Measurements from ENCODE around the gene ULK4.
"Not testable (repeated sequence)": the region's sequence is repeated elsewhere in the genome, so short reads cannot be mapped to it uniquely, and the experiment has no call there.

Gene ULK4

DNA sequence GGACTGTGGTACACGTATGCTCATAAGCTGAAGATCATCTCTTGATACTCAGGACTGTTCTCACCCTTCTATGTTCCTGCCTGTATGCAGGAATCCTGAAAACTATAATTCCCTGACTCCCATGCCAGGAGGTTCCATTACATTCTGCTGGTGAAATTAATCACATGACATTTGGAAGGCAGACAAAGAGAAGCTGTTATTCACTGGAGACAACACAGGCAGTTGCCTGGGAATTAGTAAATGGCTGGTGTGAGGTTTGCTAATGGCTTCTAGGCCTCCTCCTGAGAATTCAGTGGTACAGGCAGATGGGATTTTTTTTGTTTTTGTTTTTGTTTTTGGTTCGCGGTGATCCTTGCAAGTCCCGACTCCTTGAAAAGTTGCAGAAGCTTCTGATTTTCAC lies 671.2 kb downstream of the ULK4 start:
- no peak for DNase-seq

DNA sequence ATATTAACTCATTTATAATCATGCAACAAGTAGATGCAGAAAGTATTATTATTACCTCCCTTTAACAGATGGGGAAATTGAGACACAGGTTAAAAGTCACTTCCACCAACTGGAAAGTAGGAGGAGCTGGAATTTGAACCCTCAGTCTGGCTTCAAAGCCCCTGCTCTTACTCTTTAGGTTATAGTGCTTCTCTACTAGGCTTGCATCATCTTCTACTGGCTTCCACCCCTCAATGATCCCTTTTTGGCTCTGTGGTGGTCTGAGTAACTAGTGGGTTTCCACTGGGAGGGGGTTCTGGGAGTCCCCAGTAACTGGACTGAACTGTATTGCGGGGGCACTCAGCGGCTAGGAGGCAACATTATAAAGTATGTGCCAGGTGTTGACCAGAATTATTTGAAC lies 671.6 kb downstream of the ULK4 start:
- DNase-seq: no peak

DNA sequence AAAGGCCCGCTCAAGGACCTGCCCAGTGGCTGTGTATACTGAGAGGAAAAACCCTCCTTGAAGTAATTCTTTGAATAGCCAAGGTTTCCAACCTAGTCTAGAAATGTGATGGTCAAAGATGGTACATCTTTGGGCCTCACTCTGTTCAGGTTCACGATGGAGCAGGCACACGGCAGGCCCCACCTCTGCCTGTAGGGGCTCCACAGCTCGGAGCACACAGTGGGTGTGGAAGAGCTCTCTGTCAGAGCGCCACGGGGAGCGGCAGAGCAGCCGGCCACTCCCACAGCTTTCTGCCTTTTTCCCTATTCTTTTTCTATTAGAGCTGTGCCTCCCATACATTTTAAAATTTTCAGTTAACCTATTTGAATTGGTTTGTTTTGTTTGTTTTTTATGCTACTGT lies 673.1 kb downstream of the ULK4 start:
- DNase-seq: no peak

DNA sequence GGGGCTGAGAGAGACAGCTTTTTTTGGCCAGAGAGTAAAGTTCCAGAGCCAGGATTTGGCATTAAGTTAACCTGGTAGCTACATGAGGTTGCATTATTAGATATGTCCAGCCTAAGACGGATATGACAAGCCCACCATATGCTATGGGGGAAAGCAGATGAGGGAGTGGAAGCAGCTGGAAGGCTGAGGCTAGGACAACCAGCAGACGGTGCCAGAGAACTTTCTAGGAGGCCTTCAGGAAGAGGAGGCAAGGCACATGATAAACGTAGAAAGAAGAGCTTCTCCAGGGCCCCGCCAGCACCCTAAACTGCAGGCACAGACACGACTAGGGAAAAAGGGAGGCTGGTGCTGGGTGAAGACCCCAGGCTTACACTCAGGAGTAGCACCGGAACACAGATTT lies 675.6 kb downstream of the ULK4 start:
- DNase-seq: no peak

DNA sequence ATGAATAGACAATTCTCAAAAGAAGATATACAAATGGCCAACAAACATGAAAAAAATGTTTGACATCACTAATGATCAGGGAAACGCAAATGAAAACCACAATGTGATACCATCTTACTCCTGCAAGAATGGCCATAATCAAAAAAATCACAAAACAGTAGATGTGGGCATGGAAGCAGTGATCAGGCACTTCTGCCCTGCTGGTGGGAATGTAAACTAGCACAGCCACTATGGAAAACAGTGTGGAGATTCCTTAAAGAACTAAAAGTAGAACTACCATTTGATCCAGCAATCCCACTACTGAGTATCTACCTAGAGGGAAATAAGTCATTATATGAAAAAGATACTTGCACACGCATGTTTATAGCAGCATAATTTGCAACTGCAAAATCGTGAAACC lies 677.0 kb downstream of the ULK4 start:
- not testable (repeated sequence) for DNase-seq

DNA sequence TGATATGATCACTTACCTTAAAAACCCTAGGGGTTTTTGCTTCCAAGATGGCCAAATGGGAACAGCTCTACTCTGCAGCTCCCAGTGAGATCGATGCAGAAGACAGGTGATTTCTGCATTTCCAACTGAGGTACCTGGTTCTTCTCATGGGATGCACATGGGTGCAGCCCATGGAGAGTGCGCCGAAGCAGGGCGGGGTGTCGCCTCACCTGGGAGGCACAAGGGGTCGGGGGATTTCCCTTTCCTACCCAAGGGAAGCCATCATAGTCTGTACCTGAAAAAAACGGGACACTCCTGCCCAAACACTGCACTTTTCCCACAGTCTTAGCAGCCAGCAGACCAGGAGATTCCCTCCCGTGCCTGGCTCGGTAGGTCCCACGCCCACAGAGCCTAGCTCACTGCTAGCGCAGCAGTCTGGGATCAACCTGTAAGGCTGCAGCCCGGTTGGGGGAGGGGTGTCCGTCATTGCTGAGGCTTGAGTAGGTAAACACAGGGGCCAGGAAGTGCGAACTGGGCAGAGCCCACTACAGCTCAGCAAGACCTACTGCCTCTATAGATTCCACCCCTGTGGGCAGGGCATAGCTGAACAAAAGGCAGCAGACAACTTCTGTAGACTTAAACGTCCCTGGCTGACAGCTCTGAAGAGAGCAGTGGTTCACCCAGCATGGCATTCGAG lies 684.0 kb downstream of the ULK4 start:
- DNase-seq: no peak

DNA sequence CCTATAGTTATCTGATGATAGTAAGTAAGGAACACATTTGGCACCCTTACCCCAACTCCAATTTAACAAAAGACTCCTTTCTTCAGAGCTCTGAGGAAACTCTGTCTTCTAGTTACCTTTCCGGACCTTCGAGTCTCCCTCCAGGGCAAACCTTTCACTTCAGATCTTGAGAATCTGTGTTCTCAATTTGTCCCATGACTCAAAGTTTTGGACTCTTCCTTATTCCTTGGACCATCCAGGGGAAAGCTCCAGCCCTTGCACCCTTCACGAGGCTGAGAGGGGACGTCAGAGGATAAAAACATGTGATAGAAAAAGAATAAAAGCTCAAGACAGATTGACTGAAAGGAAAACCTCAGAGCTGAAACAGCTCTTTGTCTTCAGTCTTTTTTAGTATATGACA lies 685.7 kb downstream of the ULK4 start:
- DNase-seq: no peak

DNA sequence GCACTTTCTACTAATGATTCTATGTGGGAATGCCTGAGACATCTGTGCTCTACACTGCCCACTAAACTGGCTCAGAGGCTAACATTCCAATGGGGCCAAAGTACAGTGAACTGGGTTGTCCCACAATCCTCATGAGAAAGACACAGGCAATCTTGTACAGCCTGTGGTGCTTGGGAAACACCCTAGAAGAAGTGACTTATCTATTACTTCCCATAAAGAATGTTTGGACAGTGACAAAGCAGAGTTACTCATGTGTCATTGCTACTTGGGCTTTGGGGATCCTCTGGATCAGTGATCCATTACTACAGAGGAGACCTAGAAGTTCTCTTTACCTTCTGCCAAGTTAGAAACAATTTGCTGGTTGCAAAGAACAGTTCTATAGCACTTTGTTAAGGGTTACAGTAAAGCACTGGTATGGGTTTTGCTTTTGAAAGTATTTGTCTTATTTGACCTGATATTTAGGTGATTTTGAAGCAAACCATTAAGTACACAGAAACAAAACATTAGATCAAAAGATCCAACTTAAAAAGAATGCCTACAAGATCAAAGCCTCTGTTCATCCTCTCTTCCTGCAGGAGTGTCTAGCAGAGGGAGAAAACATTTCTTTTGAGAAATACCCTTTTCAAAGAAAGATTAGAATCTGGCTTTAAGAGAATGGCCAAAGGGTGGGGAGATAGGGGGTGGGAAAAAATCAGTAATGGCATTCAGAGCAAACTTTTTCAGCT lies 686.8 kb downstream of the ULK4 start:
- DNase-seq: no peak

DNA sequence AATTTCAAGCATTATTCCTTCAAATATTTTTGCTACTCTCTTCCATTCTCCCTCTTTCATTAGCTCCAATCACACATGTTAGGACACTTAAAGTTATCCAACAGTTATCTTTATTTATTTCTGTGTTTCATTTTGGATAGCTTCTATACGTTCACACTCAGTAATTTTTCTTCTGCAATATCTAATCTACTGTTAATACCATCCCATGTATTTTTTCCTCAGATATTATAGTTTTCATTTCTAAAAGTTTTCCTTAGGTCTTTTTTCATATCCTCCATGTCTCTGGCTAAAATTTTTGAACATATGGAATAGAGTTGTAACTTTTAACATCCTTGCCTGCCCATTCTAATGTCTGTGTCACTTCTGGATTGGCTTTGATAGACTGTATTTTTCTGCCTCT lies 689.2 kb downstream of the ULK4 start:
- no peak for DNase-seq

DNA sequence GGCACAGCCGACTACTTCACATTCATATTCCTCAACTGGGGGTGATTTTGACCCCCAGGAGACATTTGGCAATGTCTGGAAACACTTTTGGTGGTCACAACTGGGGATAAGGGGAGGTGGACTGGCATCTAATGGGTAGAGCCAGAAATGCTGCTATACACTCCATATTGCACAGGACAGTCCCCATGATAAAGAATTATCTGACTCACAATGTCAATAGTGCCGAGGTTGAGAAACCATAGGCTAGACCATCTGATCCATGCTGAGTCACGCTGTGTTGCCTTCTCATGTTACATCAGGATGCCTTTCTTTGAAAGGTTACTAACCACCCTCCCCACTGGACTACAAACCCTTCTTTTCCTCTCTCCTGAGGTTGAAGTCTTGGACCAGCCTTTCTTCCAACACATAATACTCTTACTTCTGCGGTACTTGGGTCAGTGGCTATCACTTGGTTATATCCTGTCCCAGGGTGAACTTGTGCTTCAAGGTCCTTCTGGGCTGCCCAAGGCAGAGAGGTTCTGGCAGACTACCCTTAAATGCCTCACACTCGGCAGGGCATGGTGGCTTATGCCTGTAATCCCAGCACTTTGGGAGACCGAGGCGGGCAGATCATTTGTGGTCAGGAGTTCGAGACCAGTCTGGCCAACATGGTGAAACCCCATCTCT lies 693.8 kb downstream of the ULK4 start:
- DNase-seq: no peak

DNA sequence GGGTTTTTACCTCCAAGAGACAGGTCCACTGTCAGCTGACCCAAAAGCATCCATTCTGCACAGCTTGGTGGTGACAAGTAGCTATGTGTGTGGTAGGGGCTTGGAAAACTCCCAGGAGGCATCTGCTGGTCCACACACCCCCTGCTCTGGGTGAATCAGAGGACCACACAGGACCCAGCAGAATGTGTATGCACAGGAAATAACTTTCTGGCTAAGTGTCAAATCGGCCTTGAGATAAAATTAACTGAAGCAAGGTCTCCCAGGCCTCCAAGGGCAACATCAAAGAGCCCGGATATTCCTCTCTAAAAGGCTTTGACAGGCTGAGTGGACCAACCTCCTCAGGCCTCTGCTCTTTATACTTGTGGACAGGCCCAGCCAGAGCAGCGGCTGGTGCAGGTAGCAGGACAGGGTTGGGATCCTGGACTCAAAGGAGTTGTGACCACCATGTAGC lies 696.1 kb downstream of the ULK4 start:
- DNase-seq: no peak

DNA sequence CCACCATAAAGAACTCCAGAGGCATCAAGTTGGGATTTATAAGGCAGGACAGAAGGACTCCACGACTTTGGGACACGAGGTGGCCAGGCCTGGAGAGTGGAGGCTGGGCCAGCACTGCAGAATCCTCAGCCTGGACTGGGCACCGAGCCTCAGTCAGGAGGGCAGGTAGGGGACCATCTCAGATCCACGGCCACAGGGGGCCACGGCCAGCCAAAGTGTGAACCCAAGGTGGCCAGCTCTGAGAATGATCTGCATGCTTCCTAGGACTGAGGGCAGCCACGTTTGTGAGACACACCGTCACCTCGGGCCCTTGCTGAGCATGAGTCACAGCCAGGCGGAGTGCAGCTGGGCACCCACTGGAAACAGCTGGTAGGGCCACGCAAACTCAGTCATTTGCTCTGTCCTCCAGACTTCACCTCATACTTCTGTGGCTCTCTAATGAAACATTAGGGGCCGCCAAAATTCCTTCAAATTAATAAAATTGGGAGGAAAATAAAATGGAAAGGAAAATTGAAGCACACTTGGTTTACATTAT lies 696.8 kb downstream of the ULK4 start:
- DNase-seq: no peak

DNA sequence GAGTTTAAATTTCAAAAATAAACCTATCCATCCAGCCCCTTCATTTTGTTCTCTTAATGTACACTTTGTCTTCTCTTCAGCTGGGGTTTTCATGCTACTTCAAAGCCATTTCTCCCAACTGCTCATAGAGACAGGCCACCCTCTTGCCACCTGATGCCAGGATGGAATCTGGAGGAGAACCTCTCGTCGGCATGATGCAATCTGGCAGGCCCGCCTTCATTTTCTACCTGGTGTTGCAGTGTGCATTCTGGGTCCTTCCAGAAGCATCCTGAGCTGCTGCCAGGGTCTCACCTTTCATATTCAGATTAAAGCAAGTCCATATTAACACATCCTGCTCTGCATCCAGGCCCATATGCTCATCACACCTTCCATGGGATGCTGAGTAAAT lies 701.8 kb downstream of the ULK4 start:
- DNase-seq: no peak

DNA sequence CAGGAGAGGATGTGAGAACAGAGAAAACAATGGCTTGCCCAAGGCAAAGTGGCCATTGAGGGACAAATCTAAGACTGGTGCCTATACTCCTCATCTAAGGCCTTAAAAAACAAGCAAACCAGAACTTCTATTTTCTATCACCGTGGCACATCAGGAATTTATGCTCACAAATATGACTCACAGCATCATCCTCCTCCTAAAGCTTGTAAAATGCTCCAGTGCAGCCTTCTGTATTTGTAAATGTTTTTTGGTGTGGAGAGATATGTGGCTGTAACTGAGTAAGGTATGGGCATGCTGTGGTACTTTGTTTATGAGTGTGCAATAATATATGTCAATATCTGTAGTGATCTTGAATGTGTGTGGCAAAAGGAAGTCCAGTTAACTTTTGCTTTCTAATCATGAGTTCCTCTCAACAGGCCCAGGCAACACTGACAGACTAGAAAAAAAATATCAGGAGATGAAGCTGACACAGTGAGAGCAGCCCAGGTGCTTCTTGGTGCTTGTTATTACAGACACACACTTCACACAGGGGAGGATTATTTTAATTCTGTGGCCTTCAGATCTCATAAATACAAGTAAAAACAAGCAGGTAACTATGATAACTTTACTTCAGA lies 702.3 kb downstream of the ULK4 start:
- DNase-seq: no peak

DNA sequence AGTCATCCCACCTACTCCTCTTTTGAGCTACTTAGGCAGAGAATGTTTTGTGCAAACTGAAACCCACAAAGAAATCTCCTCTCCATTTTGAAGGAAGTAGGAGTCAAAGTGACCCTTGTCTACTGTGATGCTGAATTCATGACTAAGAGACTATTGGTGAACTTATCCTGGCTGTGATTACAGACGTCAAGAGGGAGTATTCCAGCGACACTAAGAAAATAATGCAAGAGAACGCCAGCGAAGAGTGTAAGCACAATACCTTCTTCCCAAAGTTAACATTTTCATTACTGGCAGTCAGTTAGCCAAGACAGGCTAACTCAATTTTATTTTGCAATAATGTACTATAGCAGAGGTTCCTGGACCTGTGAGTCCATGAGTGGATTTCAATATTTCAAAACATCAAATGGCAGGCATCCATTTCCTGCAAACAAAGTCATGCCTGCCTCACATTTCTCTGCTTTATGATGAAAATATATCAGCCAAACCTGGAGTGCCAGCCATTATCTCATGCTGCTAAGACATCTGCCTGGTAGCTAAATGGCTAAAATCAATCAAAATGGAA lies 703.6 kb downstream of the ULK4 start:
- DNase-seq: no peak

DNA sequence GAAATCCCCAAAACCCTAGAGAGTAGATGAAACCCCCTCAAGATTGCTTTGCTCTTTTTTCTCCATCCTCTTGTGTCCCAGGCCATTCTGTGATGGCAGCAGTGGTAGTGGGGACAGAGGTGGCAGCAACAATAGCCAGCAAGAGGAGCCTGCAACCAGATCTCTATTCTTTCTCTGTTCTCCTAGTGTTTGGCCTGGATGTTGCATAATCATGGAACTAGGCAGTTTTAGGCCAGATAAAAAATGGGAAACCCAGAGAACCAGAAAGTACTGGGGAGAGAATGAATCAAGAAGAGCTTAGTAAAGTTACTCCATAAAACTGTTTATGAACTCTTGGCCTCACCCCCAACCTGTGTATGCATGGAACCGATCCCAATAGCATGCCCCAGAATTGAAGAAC lies 710.3 kb downstream of the ULK4 start:
- DNase-seq: no peak

DNA sequence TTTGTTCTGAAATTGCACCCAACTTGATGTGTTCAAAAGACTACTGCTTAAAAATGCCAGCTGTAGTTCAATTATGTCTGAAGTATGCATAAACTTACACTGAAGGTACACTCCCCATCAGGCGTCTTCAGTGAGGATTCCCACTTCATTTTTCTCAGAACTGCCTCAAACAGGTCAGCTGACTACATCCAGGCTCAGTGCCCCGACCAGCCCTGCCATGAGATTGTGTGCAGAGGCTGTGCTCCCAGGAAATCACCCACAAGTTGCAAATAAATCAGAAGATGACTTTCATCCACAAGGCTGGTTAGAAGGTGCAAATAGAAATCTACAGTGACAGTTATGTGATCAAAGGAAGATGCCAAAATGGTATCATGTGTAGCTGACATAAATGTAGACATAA lies 711.1 kb downstream of the ULK4 start:
- DNase-seq: no peak

DNA sequence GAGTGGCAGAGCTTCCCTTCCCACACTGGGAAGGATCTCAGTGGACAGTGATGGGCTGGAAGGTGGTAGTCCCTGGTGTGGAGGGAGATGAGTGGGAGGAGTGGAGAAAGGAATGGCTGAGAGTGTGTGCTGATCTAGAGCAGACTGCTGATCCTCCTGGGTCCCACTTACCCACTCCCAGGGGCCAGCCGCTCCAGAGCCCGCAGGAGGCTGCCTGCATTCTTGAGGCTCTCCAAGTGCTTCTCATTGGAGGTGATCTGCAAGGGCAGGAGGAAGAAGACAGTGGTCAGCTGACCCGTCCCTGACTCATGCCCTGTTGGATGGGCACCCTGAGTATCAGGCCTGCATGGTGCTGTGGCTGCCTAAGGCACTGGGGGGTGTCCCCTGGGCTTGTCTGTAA lies 712.6 kb downstream of the ULK4 start:
- no peak for DNase-seq

DNA sequence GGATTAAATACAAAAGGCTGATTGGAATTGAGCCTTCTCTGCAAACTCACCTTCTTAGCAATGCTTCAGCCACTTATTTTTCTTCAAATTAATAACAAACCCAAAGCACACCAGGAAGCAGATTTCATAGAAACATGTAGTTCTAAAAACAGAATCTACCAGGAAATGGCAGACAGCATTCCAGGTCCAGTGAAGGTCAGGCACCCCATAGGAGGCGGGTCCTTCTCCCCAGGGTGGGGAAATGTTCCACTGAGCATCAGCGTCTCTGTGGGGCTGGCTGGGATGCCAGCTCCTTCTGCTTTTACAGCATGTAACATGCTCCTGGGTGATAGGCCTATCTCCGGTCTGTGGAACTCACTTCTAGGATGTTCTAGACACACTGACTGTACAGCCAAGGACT lies 713.4 kb downstream of the ULK4 start:
- DNase-seq: no peak

DNA sequence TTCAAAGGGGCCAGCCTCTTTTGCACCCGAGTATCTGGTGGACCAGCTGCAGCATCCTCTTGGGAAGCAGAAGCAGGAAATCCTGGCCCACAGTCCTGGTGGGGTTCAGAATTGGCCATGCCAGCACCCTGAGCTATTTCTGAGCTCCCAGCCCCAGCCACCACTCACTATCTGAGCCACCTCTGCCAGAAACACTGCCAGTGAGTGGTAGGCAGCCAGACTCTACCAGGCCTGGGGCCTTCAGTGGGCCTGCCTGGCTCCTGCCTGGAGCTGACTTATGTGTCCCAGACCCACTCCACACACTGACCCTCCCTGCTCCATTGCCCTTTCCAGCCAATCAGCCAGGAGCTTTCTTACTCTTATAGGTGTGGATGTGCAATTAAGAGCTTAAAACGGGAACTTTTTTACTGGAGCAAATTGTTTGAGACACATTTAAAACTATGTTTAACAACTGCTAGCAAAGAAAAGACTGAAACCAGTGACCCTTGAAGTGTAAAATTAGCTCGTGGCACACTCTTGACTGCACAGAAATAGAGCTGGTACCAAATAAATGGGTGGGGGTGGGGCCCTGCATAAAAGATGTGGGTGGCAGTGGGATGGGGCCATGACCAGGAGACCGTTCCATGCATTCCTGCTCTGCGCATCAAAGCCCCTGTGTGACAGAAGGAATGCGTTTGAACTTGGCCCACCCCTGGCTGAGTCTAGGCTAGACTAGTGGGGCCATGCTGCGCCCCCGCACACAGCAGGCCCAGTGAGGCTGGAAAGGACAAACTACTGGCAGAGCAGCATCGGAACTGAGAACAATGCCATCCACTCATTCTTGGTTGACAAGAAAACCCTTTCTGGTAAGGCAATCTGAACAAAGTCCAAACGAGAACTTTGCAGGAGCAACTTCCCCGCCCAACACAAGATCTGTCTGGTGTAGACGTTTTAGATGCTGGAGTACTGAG lies 714.6 kb downstream of the ULK4 start:
- no peak for DNase-seq

DNA sequence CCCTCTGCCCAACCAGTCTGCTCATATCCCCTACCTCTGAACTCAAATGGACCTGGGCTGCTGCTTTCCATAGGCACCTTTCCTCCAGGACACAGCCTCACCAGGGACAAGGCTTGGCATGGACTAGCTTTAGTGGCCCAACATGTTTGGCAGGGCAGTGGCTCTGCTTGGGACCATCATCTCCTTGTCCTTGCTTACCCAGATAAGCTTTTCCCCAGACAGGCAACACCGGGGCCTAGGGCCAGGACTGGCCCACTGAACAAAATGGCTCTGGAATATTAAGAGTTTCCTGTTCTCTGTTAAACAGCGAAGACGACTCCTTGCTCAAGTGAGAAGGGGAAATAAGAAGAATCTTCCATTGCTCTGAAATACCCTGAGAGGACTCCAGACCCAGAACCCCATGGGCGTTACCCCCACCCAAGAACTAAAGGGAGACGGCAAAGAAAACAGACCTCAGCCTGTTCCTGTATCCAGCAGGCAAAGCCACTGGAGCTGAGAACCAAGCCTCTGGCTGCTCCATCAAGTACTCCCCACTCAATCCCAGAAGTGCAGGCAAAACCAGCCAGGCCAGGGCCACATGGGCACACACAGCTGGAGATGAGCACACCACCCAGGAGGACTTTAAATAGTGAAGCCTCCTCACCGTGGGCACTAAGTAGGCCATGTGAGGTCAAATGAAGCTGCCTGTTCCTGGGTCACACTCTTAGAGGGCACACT lies 717.1 kb downstream of the ULK4 start:
- no peak for DNase-seq

Measured in AML-193 (cell line).